ENCODE measurements around the gene ZNF74. TPM values are rescaled to one million over a fixed set of nuclear protein-coding genes. Genes with fewer than 3 reads are reported as not detected.

ZNF74 gene
- total RNA-seq, 1 donor from 2014 or later, result 19.4 TPM

GRCh38 chr22:20384171-20384570 lies 9.8 kb upstream of the ZNF74 start:
- Mint-ChIP-seq H3K36me3 (no peaks in the 10 kb centered on the region), H3K4me1 (peaks cover 2% of the 10 kb centered on the region), H3K9me3 (no peaks in the 10 kb centered on the region), H3K27me3 (ENCODE audit: insufficient read depth, low read depth) (peaks cover 10% of the 10 kb centered on the region), H3K27ac (no peak overlapping the region), H3K4me3 (no peak overlapping the region)
- Histone ChIP-seq H3K4me2 (no peak overlapping the region), H3K9ac (no peak overlapping the region), H3K9me3 (ENCODE audit: low read depth) (no peaks in the 10 kb centered on the region), H3K79me2 (ENCODE audit: low read depth) (no peaks in the 10 kb centered on the region), H3K4me3 (no peak overlapping the region), H3F3A (ENCODE audit: low read depth) (no peaks in the 10 kb centered on the region), H3K27ac (no peak overlapping the region), H4K20me1 (ENCODE audit: low read depth) (no peaks in the 10 kb centered on the region), H3K27me3 (peaks cover 2% of the 10 kb centered on the region), H3K36me3 (no peaks in the 10 kb centered on the region), H2AFZ (replicated peaks) (no peak overlapping the region), H3K4me1 (no peaks in the 10 kb centered on the region)
- DNase-seq (ENCODE audit: low spot score), result no peak
- TF ChIP-seq EZH2 (IDR thresholded peaks at IDR 0.05), result no peak

- no peaks in the 10 kb centered on the region for H3K36me3 Mint-ChIP-seq
- H3K36me3 ChIP-seq, result no peaks in the 10 kb centered on the region
- DNase-seq (ENCODE audit: low spot score), result no peak
- H3K27me3 Mint-ChIP-seq (ENCODE audit: insufficient read depth, low read depth), result peaks cover 10% of the 10 kb centered on the region
- TF ChIP-seq EZH2phosphoT487 (IDR thresholded peaks at IDR 0.05) (no peak), EZH2 (IDR thresholded peaks at IDR 0.05) (no peak), CTCF (IDR thresholded peaks at IDR 0.05) (no peak)
- H3K27me3 ChIP-seq, result peaks cover 7% of the 10 kb centered on the region
- no peaks in the 10 kb centered on the region for H4K20me1 ChIP-seq (ENCODE audit: low read depth)
- H3K9ac ChIP-seq, result no peak overlapping the region
- H3K9me3 ChIP-seq (ENCODE audit: low read depth), result no peaks in the 10 kb centered on the region
- no peak overlapping the region for H2AFZ ChIP-seq (replicated peaks)
- H3K27ac Mint-ChIP-seq, result no peak overlapping the region
- no peaks in the 10 kb centered on the region for H3K9me3 Mint-ChIP-seq
- no peak overlapping the region for H3K4me2 ChIP-seq
- peaks cover 2% of the 10 kb centered on the region for H3K4me1 Mint-ChIP-seq
- no peaks in the 10 kb centered on the region for H3K79me2 ChIP-seq (ENCODE audit: low read depth)
- H3K4me3 ChIP-seq, result no peak overlapping the region
- H3K27ac ChIP-seq, result no peak overlapping the region
- no peaks in the 10 kb centered on the region for H3K4me1 ChIP-seq
- H3F3A ChIP-seq (ENCODE audit: low read depth), result no peaks in the 10 kb centered on the region
- no peak overlapping the region for H3K4me3 Mint-ChIP-seq
These were observed 9.1 kb upstream of the ZNF74 start for GRCh38 chr22:20384865-20385264.

- DNase-seq (ENCODE audit: low spot score), result no peak
- no peak overlapping the region for H2AFZ ChIP-seq (replicated peaks)
- Mint-ChIP-seq H3K27ac (no peak overlapping the region), H3K36me3 (no peaks in the 10 kb centered on the region), H3K4me3 (no peak overlapping the region), H3K4me1 (no peaks in the 10 kb centered on the region), H3K27me3 (ENCODE audit: insufficient read depth, low read depth) (peaks cover 12% of the 10 kb centered on the region), H3K9me3 (no peaks in the 10 kb centered on the region)
- TF ChIP-seq EZH2phosphoT487 (IDR thresholded peaks at IDR 0.05), result no peak
- TF ChIP-seq EZH2 (IDR thresholded peaks at IDR 0.05), result no peak
- TF ChIP-seq CTCF (IDR thresholded peaks at IDR 0.05), result no peak
- H3K9me3 ChIP-seq (ENCODE audit: low read depth), result no peaks in the 10 kb centered on the region
- H3K4me1 ChIP-seq, result no peaks in the 10 kb centered on the region
- no peak overlapping the region for H3K4me2 ChIP-seq
- H3F3A ChIP-seq (ENCODE audit: low read depth), result no peaks in the 10 kb centered on the region
- H4K20me1 ChIP-seq (ENCODE audit: low read depth), result no peaks in the 10 kb centered on the region
- H3K27ac ChIP-seq, result no peak overlapping the region
- peaks cover 7% of the 10 kb centered on the region for H3K27me3 ChIP-seq
- no peak overlapping the region for H3K4me3 ChIP-seq
- no peaks in the 10 kb centered on the region for H3K79me2 ChIP-seq (ENCODE audit: low read depth)
- no peaks in the 10 kb centered on the region for H3K36me3 ChIP-seq
- H3K9ac ChIP-seq, result no peak overlapping the region
These were observed 7.6 kb upstream of the ZNF74 start for GRCh38 chr22:20386336-20386735.

- no peaks in the 10 kb centered on the region for H3K4me1 Mint-ChIP-seq
- no peak overlapping the region for H3K27ac ChIP-seq
- no peaks in the 10 kb centered on the region for H3K36me3 Mint-ChIP-seq
- H3K27me3 Mint-ChIP-seq (ENCODE audit: insufficient read depth, low read depth), result peaks cover 12% of the 10 kb centered on the region
- H3K4me3 ChIP-seq, result no peak overlapping the region
- H3K9me3 Mint-ChIP-seq, result no peaks in the 10 kb centered on the region
- H3K9me3 ChIP-seq (ENCODE audit: low read depth), result no peaks in the 10 kb centered on the region
- DNase-seq (ENCODE audit: low spot score), result no peak
- H3K4me3 Mint-ChIP-seq, result no peak overlapping the region
- H3F3A ChIP-seq (ENCODE audit: low read depth), result no peaks in the 10 kb centered on the region
- no peak overlapping the region for H3K9ac ChIP-seq
- H2AFZ ChIP-seq (replicated peaks), result no peak overlapping the region
- H3K4me2 ChIP-seq, result no peak overlapping the region
- H3K4me1 ChIP-seq, result no peaks in the 10 kb centered on the region
- peaks cover 7% of the 10 kb centered on the region for H3K27me3 ChIP-seq
- TF ChIP-seq EZH2phosphoT487 (IDR thresholded peaks at IDR 0.05) (no peak), CTCF (IDR thresholded peaks at IDR 0.05) (no peak), EZH2 (IDR thresholded peaks at IDR 0.05) (no peak)
- no peak overlapping the region for H3K27ac Mint-ChIP-seq
- no peaks in the 10 kb centered on the region for H3K79me2 ChIP-seq (ENCODE audit: low read depth)
- H3K36me3 ChIP-seq, result no peaks in the 10 kb centered on the region
- no peaks in the 10 kb centered on the region for H4K20me1 ChIP-seq (ENCODE audit: low read depth)
These were observed 7.0 kb upstream of the ZNF74 start for GRCh38 chr22:20386972-20387371.

Data from neural progenitor cell (in vitro differentiated cells).